ENCODE measurements around the gene RAVER1. TPM values are rescaled to one million over a fixed set of nuclear protein-coding genes. Genes with fewer than 3 reads are reported as not detected.

RAVER1 gene
- total and polyA plus RNA-seq, 2 of the 13 experiments (the other 11 are each of a cell fraction or from before 2014, with no cell fraction given): 3.6 to 7.9 TPM

GRCh38 chr19:10334588-10335351 is 1.4 kb upstream of the RAVER1 start (continued):
- TF ChIP-seq SNAPC4 (CRISPR knock-in tag; IDR thresholded peaks at IDR 0.05) (peak; percentile 75; the same call in 1 of the 2 replicates), MLLT10 (CRISPR knock-in tag; IDR thresholded peaks at IDR 0.05) (no peak), PHF8 (CRISPR knock-in tag; IDR thresholded peaks at IDR 0.05) (peak; percentile 55), AGO2 (optimal IDR thresholded peaks at IDR 0.05; ENCODE audit: low read depth, low read length) (peak; percentile 43), ZFYVE20 (CRISPR knock-in tag; IDR thresholded peaks at IDR 0.05; ENCODE audit: borderline replicate concordance, low read depth) (no peak), TEAD3 (CRISPR knock-in tag; optimal IDR thresholded peaks at IDR 0.05; ENCODE audit: borderline replicate concordance) (no peak), NFE2L1 (CRISPR knock-in tag; IDR thresholded peaks at IDR 0.05; ENCODE audit: borderline replicate concordance) (no peak), CHD2 (IDR thresholded peaks at IDR 0.05; ENCODE audit: low read depth, low read length) (no peak), ZNF549 (CRISPR knock-in tag; IDR thresholded peaks at IDR 0.05) (no peak), ZNF780A (CRISPR knock-in tag; IDR thresholded peaks at IDR 0.05) (no peak; the same call in 1 of the 2 replicates), ZNF296 (CRISPR knock-in tag; conservative IDR thresholded peaks at IDR 0.05) (peak; percentile 83), HMG20B (CRISPR knock-in tag; conservative IDR thresholded peaks at IDR 0.05) (no peak), ATF1 (CRISPR knock-in tag; IDR thresholded peaks at IDR 0.05) (no peak)
- TF ChIP-seq, protein P1, sequence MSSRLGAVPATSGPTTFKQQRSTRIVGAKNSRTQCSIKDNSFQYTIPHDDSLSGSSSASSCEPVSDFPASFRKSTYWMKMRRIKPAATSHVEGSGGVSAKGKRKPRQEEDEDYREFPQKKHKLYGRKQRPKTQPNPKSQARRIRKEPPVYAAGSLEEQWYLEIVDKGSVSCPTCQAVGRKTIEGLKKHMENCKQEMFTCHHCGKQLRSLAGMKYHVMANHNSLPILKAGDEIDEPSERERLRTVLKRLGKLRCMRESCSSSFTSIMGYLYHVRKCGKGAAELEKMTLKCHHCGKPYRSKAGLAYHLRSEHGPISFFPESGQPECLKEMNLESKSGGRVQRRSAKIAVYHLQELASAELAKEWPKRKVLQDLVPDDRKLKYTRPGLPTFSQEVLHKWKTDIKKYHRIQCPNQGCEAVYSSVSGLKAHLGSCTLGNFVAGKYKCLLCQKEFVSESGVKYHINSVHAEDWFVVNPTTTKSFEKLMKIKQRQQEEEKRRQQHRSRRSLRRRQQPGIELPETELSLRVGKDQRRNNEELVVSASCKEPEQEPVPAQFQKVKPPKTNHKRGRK (CRISPR knock-in tag; IDR thresholded peaks at IDR 0.05): no peak
- TF ChIP-seq, protein P2, sequence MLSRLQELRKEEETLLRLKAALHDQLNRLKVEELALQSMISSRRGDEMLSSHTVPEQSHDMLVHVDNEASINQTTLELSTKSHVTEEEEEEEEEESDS (CRISPR knock-in tag; IDR thresholded peaks at IDR 0.05; ENCODE audit: borderline replicate concordance): no peak
- TF ChIP-seq, protein P3, sequence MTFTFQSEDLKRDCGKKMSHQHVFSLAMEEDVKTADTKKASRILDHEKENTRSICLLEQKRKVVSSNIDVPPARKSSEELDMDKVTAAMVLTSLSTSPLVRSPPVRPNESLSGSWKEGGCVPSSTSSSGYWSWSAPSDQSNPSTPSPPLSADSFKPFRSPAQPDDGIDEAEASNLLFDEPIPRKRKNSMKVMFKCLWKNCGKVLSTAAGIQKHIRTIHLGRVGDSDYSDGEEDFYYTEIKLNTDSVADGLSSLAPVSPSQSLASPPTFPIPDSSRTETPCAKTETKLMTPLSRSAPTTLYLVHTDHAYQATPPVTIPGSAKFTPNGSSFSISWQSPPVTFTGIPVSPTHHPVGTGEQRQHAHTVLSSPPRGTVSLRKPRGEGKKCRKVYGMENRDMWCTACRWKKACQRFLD (CRISPR knock-in tag; IDR thresholded peaks at IDR 0.05; ENCODE audit: borderline replicate concordance): no peak
- TF ChIP-seq, protein P4, sequence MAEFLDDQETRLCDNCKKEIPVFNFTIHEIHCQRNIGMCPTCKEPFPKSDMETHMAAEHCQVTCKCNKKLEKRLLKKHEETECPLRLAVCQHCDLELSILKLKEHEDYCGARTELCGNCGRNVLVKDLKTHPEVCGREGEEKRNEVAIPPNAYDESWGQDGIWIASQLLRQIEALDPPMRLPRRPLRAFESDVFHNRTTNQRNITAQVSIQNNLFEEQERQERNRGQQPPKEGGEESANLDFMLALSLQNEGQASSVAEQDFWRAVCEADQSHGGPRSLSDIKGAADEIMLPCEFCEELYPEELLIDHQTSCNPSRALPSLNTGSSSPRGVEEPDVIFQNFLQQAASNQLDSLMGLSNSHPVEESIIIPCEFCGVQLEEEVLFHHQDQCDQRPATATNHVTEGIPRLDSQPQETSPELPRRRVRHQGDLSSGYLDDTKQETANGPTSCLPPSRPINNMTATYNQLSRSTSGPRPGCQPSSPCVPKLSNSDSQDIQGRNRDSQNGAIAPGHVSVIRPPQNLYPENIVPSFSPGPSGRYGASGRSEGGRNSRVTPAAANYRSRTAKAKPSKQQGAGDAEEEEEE (CRISPR knock-in tag; IDR thresholded peaks at IDR 0.05; ENCODE audit: borderline replicate concordance): peak; percentile 48; the same call in 1 of the 2 replicates
- TF ChIP-seq, protein P5, sequence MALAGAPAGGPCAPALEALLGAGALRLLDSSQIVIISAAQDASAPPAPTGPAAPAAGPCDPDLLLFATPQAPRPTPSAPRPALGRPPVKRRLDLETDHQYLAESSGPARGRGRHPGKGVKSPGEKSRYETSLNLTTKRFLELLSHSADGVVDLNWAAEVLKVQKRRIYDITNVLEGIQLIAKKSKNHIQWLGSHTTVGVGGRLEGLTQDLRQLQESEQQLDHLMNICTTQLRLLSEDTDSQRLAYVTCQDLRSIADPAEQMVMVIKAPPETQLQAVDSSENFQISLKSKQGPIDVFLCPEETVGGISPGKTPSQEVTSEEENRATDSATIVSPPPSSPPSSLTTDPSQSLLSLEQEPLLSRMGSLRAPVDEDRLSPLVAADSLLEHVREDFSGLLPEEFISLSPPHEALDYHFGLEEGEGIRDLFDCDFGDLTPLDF (CRISPR knock-in tag; IDR thresholded peaks at IDR 0.05): no peak

Measured in HepG2 (cell line).